Measurements from ENCODE around the gene SLC3A2. TPM values are rescaled to one million over a fixed set of nuclear protein-coding genes. Genes with fewer than 3 reads are reported as not detected.

SLC3A2 gene
- total and polyA plus RNA-seq, 2 of the 13 experiments (the other 11 are each of a cell fraction or from before 2014, with no cell fraction given), result 213 to 226 TPM

DNA sequence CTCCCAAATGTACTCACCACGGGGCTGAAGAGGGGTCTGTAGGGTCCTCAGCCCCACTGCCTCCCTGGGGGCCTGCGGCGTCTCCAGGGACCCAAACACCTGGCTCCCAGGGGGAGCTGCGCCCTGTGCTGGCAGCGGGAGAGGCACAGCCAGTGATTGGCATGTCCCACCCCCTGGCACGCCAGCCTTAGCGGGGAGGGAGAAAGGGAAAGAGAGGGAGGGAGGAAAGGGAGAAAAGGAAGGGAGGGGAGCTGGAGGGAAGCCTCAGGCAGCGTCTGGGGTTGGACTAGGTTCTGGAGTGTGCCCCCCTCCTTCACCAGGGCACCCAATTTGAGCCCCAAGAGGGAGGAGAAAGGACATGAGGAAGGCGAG, 40.5 kb downstream of the SLC3A2 start, which contains the start of gene CHRM1:
Gene CHRM1, minus strand, starts transcription at position 163 of the 372 bp plus-strand sequence. CDS start 10,263 bp downstream, outside the sequence.
- Histone ChIP-seq H3K36me3 (replicated peaks in 1 of 2; ENCODE audit: control insufficient read depth in 1 of 2, insufficient read depth in 2 of 2, low read length in 2 of 2) (no peaks in the 10 kb centered on the region), H3K4me2 (ENCODE audit: low read depth, low read length) (no peak within 1 kb of the TSS), H3K9ac (ENCODE audit: insufficient read depth, low read depth, low read length) (no peak within 1 kb of the TSS), H3K79me2 (ENCODE audit: insufficient read depth, low read length) (no peaks in the 10 kb centered on the region), H3K4me1 (ENCODE audit: insufficient read depth, low read length) (no peaks in the 10 kb centered on the region), H3K9me3 (ENCODE audit: low read length) (no peaks in the 10 kb centered on the region), H3K27ac (ENCODE audit: extremely low read length, insufficient read depth, low read length) (no peak within 1 kb of the TSS), H4K20me1 (ENCODE audit: insufficient read depth, low read length) (no peaks in the 10 kb centered on the region), H3K4me3 (replicated peaks in 1 of 3; ENCODE audit: insufficient read depth in 1 of 3, low read depth in 2 of 3, low read length in 3 of 3) (no peak within 1 kb of the TSS), H3K27me3 (ENCODE audit: control insufficient read depth in 1 of 2, insufficient read depth in 2 of 2, low read length in 2 of 2) (peaks cover 10 to 33% of the 10 kb centered on the region in 2 experiments; a peak in 4 of 5 replicates), H2AFZ (ENCODE audit: low read length) (no peak within 1 kb of the TSS)
- TF ChIP-seq, protein P1, sequence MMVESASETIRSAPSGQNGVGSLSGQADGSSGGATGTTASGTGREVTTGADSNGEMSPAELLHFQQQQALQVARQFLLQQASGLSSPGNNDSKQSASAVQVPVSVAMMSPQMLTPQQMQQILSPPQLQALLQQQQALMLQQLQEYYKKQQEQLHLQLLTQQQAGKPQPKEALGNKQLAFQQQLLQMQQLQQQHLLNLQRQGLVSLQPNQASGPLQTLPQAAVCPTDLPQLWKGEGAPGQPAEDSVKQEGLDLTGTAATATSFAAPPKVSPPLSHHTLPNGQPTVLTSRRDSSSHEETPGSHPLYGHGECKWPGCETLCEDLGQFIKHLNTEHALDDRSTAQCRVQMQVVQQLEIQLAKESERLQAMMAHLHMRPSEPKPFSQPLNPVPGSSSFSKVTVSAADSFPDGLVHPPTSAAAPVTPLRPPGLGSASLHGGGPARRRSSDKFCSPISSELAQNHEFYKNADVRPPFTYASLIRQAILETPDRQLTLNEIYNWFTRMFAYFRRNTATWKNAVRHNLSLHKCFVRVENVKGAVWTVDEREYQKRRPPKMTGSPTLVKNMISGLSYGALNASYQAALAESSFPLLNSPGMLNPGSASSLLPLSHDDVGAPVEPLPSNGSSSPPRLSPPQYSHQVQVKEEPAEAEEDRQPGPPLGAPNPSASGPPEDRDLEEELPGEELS (CRISPR knock-in tag; IDR thresholded peaks at IDR 0.05), result no peak
- TF ChIP-seq, protein P2, sequence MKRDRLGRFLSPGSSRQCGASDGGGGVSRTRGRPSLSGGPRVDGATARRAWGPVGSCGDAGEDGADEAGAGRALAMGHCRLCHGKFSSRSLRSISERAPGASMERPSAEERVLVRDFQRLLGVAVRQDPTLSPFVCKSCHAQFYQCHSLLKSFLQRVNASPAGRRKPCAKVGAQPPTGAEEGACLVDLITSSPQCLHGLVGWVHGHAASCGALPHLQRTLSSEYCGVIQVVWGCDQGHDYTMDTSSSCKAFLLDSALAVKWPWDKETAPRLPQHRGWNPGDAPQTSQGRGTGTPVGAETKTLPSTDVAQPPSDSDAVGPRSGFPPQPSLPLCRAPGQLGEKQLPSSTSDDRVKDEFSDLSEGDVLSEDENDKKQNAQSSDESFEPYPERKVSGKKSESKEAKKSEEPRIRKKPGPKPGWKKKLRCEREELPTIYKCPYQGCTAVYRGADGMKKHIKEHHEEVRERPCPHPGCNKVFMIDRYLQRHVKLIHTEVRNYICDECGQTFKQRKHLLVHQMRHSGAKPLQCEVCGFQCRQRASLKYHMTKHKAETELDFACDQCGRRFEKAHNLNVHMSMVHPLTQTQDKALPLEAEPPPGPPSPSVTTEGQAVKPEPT (CRISPR knock-in tag; IDR thresholded peaks at IDR 0.05; ENCODE audit: low read depth), result no peak
- TF ChIP-seq, protein P3, sequence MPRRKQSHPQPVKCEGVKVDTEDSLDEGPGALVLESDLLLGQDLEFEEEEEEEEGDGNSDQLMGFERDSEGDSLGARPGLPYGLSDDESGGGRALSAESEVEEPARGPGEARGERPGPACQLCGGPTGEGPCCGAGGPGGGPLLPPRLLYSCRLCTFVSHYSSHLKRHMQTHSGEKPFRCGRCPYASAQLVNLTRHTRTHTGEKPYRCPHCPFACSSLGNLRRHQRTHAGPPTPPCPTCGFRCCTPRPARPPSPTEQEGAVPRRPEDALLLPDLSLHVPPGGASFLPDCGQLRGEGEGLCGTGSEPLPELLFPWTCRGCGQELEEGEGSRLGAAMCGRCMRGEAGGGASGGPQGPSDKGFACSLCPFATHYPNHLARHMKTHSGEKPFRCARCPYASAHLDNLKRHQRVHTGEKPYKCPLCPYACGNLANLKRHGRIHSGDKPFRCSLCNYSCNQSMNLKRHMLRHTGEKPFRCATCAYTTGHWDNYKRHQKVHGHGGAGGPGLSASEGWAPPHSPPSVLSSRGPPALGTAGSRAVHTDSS (CRISPR knock-in tag; conservative IDR thresholded peaks at IDR 0.05), result no peak
- no peak for TF ChIP-seq ISX (CRISPR knock-in tag; conservative IDR thresholded peaks at IDR 0.05)
- intact Hi-C loops (cut with micrococcal nuclease; ENCODE audit: unreplicated experiment) (no loop called here), in situ Hi-C loops (cut with HindIII; ENCODE audit: extremely low pct_ligation_motif_present, low pct_unique_long_range_greater_than_20kb) (loop anchor here (25.0 kb wide), 1 partner anchor 291 kb away; no protein-coding TSS in a partner anchor)
- ChIA-PET POLR2A (interaction anchor here (1.0 kb wide), 1 partner anchor 64 kb away, joined by 3 read pairs; no protein-coding TSS in a partner anchor), CTCF (ENCODE audit: low intra/inter-chr PET ratio, low total read pairs) (no interaction called here)
- WGBS (ENCODE audit: low lambda C conversion rate), result 29% methylated on average over 8 of the region's 9 CpGs
- DNase-seq (ENCODE audit: low spot score) (no peak), ATAC-seq (no peak), FAIRE-seq (no peak)
- no TSS peak for BruUV-seq (replicated peaks)
